Activated T-cell treated with anti-CD3 and anti-CD28 coated beads for 24 hours (primary cell): ENCODE results near the gene CSPG5.

Experiments
- DNase-seq: peaks from one replicate; pipeline ENCODE4 v3.0.0-alpha.2; 2020; ENCODE audit warnings: low read depth

The CSPG5 gene

DNA sequence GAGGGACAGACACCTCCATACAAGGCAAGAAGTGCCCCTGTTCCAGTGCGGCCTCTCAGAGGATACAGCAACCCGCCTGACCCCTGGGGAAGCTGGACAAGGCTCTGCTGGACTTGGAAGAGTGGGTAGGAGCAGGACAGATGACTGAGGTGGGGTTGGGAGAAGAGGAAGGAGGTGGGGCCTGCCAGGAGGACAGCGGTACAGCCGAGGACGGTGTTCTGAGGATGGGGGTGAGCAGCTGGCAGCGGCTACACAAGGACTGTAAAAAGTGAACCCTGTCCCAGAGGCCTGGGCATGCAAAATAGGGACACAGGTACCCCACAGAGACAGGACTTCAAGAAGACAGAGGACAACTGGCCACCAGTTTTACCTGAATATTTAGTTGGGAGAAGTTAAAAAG, 41.7 kb downstream of the CSPG5 start:
- no peak for DNase-seq

DNA sequence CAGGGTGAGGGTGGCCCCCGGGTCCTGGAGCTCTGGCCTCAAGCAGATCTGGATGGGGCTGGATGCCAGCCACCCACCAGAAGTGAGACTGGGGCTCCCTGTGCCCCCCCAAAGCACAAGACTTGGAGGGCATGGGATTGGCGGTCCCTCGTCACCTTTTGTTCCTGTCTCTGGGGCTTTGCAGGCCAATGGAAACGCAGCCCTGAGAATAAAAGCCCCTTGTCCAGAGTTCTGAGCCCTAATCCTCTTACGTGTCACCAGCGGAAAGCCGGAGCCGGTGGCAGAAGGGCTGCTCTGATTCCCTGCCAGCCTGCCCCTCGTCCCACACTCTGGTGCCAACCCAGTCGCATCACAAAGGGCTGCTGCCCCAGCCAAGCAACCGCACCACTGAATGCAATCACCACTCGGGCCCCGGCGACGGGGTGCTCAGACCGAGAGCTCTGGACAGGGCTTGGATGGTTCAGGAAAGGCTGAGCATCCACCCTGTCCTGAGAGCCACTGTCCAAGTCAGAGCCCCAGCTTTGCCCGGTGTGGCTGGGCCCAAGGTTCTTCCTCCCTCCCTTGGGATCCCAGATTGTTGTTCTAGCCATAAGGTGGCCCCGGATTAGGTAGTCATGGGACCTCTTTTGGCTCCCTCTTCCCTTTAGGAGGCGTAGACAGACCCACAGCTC, 42.3 kb downstream of the CSPG5 start:
- DNase-seq: no peak

DNA sequence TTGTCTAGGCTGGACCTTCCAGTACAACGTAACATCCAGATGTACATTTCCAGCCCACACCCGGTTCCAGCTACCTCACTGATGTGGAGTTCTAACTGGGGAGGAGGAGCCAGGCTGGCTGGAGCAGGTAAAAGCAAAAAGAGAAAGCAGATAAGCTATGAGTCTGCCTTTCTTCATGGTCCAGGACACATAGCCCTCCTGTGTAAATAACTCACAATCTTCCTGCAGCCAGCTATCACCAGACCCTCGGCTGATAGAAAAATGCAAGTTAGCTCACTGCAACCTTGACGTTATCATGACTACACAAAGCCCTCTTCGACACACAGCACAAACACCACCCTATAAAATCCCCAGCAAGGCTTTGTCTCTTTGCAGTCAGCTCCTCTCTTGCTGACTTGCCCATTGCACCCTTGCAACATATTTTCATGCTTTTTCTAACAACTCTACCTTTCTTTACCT, 44.6 kb downstream of the CSPG5 start:
- DNase-seq: no peak

DNA sequence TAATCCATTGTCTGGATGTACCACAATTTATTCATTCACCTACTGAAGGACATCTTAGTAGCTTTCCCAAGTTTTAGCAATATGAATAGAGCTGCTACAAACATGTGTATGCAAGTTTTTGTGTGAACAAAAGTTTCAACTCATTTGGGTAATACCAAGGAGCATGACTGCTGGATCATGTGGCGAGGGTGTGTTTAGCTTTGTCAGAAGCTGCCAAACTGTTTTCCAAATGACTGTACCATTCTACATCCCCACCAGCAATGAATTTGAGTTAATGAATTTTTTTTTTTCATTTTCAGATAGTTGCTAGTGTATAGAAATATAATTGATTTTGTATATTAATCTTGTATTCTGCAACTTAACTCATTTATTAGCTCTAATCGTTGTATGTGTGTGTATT, 45.2 kb downstream of the CSPG5 start:
- no peak for DNase-seq

DNA sequence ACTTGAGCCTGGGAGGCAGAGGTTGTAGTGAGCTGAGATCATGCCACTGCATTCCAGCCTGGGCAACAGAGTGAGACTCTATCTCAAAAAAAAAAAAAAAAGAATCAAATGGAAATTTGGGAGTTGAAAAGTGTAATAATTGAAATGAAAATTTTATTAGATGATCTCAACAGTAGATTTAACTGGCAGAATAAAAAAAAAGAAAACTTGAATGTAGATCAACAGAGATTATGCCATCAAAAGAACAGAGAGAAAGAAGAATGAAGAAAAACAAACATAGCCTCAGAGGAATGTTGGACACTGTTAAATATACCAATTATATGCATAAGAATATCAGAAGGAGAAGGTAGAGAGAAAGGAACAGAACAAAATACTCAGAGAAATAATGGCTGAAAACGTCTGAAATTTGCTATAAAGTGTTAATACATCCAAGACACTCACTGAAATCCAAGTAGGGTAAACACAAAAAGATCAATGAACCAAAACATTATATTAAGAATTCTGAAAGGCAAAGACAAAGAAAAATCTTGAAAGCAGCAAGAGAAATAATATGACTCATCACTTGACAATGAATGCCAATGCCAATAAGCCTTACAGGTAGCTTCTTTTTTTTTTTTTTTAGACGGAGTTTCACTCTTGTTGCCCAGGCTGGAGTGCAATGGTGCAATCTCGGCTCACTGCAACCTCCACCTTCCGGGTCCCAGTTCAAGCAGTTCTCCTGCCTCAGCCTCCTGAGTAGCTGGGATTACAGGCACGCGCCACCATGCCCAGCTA, 50.5 kb downstream of the CSPG5 start:
- no peak for DNase-seq

DNA sequence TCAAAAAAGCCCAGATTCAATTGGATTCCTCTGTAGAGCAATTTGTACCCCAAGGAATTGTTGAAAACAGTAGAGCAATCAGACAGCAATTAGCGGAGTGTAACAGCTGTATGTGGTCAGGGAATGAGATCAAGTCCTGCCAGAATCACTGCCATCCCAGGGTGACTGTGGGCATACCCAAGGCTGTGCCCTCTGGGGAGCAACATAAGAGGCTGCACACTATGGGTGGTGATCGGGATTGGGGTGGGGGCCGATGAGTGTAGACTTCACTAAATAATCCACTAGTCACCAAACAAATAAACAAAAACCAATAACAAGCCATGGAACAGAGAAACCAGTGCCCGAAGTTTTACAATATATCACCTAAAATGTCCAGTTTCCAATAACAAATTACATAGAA, 53.0 kb downstream of the CSPG5 start:
- no peak for DNase-seq

DNA sequence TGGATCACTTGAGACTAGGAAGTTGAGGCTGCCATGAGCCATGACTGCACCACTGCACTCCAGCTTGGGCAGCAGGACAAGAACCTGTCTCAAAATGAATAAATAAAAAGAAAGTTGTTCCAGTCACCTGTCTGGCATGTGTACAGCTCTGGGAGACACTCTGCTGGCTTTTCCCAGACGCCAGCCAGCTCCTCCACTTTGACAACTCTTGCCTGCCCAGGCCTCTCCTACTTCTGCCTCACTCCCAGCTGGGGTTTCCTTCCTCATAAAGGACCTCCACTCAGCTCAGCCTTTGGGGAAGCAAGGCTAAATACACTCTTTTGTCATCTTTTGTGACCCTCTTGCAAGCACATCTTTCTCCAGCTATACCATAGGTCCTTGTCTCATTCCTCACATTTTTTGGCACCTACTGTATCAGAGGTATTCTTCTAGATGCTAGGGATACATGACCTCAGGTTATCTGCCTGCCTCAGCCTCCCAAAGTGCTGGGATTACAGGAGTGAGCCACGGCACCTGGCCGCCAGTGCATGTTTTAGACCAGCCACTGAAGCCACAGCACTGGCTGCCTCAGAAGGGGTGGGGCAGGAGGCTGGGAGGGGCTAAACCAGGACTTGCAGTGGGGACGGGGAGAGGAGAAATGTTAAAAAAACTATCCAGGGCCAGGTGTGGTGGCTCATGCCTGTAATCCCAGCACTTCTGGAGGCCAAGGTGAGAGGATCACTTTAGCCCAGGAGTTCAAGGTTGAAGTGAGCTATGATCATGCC, 55.2 kb downstream of the CSPG5 start:
- no peak for DNase-seq

DNA sequence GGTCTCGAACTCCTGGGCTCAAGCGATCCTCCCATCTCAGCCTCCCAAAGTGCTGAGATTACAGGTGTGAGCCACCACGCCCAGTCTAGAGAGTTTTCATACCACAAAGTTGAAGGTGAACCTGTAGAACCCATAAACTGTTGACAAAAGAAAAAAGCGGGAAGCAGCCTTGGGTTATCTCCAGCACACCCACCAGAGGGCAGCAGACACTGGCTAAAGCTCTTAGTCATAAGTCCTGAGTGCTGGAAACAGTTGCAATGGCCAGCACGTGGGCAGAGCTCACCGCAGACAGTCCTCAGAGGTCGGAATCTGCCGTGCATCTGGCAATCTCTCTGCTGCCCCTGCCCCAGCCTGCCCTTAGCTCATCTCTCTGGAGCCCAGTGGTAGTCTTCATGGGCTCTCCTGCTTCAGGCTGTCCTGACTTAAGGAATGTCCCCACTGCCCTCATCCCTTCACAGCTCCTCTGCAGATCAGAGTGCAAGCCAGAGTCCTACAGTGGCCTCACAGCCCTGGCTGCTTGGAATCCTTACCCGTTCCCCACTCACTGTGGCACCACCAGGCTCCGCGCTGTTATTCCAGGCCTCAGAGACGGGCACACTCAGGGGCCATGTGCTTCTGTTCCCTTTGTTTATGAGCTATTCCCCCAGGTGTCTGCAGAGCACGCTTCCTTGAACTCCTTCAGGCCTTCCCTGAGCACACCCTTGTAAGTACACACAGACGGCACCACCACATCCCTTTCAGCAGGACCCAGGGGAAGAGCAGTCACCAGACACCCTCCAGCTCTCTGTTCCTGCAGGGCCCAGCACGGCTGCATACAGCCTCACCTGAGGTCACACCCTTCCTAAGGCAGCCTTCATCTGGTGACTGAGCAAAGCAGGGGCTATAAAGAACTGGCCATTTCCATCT, 56.3 kb downstream of the CSPG5 start:
- DNase-seq: peak; percentile 65

DNA sequence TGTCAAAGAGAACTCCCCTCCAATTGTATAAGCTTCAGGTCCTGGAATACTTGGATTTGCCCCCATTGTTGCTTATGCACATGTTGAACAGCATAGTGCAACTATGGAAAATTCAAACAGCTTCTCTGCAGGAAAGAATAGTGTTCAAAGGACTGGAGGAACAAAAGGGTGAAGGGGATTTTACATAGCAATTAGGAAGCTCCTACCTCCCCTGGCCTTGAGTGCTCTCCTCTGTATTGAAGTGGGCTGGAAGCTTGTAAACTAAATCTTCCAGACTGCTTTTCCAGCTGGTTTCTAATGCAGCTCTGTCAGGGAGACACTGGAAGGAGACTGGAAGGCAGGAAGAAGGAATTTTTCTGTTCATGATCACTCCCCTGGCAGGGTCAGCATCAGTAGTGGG, 57.9 kb downstream of the CSPG5 start:
- no peak for DNase-seq

DNA sequence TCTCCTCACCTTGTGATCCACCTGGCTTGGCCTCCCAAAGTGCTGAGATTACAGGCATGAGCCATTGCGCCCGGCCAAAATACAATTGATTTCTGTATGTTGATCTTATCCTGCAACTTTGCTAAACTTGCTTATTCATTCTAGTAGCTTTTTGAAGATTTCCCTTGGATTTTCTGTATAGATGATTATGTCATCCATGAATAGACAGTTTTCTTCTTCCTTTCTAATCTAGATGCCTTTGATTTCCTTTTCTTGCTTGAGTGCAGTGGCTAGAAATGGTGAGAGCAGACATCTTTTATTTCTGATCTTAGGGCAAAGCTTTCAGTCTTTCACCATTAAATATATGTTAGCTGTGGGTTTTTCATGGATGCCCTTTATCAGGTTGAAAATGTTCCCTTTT, 60.7 kb downstream of the CSPG5 start:
- no peak for DNase-seq

DNA sequence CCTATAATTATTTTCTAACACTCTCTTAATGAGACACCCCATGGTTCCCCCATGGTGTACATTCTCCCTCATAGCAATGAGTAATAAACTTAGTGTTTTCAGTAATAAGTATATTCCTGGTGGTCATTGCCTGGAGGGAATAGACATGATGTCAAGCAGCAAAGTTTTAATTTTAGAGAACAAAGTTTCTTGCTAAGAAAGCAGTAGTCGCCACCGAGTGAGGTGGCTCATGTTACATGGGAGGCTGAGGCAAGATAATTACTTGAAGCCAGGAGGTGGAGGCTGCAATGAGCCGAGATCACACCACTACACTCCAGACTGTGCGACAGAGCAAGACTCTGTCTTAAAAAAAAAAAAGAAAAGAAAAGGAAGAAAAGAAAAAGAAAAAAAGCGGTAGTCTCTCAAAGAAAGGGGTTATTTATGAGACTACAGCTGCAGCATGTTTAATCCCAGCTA, 62.8 kb downstream of the CSPG5 start:
- DNase-seq: no peak

DNA sequence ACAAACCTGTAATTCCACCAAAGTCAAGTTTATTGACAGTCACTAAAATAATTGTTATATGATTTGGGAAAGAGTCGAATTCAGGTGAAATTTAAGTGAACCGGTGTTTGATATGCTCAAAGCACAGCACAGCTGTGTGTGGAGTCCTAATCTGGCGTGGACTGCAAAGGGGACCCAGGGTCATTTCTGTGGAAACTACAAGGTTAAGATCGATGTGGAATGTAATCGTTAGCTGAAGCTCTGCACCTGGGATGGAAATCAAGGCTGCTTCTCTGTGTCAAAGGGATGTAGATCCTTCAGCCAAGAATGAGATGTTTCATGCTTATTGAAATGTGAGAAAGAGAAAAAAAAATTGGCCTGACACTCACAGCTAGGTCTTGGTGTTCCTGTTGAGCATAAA, 63.6 kb downstream of the CSPG5 start:
- DNase-seq: no peak

DNA sequence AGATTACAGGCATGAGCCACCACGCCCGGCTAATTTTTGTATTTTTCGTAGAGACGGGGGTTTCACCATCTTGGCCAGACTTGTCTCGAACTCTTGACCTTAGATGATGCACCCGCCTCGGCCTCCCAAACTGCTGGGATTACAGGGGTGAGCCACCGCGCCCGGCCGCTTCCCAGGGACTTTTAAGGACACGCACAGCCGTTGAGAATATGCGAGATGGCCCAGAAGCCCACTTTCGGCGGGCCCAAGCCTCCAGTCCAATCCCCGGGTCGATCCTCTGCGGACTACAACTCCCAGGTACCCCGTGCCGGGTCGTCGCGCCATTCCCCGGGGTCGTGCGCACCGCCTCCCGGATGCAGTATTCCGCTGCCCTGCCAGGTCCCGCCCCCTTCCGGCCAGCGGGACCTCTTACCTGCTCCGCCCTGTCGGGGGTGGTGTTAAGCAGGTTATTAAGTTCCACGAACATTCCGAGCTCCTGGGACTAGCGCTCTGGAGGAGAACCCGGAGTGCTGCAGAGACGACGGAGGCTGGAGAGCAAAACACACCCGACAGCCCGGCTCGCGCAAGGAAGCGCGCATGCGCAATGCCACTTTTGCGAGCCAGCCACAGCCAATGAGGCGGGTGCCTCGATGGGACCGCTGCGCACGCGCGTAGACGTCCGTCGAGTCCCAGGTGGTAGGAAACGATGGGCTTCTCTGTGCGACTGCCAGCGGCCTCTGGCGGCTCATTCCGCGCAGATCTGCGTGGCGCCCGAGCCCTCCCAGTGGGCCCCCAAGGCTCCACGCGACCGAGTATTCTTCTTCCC, 65.3 kb downstream of the CSPG5 start, which contains the start of gene ELP6:
ELP6 (minus strand) TSS at position 588 of the 805 bp plus-strand sequence; CDS start at position 466, 122 bp downstream.
- peak; percentile 94 for DNase-seq

DNA sequence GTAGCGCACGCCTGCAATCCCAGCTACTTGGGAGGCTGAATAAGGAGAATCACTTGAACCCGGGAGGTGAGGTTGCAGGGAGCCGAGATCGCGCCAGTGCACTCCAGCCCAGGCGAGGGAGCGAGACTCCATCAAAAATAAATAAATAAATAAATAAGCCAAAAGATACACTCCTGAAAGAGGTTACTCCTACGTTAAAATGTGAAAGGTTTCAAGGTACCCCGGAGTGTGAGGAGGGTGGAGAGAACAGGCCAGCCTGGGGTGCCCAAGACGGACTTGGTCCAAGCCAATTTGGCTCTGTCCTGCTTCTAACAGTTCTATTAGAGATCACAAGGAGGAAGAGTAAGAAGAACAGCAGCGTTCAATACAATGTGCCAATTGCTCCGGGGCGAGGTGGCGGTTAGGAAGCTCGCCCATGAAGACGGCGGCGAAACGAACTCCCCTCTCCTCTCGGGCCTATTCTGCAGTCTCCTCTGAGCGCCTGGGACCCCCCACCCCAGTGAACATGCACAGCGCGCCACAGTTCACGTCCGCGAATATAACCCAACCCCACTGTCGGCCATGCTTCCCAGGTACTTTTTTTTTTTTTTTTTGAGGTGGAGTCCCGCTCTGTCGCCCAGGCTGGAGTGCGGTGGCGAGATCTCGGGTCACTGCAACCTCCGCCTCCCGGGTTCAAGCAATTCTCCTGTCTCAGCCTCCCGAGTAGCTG, 66.1 kb downstream of the CSPG5 start:
- DNase-seq: peak; percentile 2
